HL-60 (cell line): ENCODE measurements around the gene MEIS1.

ENCODE experiments used
- CTCF ChIP-seq: IDR thresholded peaks from one replicate; pipeline ENCODE4 v1.5.1; 2011; ENCODE audit warnings: low read length, control low read depth, inconsistent platforms; ENCODE audit not compliant: insufficient read depth
- GABPA ChIP-seq: IDR thresholded peaks from 2 replicates; pipeline ENCODE4 v1.6.1; 2012; ENCODE audit warnings: low read depth

- TF ChIP-seq GABPA (no peak), CTCF (no peak)
Measured at GRCh38 chr2:66604326-66604725, 169.4 kb downstream of the MEIS1 start.
